Endothelial cell of umbilical vein (primary cell): ENCODE data around the gene TIMD4. TPM values are rescaled to one million over a fixed set of nuclear protein-coding genes. Genes with fewer than 3 reads are reported as not detected.
"Not testable (repeated sequence)": the region's sequence is repeated elsewhere in the genome, so short reads cannot be mapped to it uniquely, and the experiment has no call there.

ENCODE experiments used
- BruUV-seq: library from RNA; stranded (reverse); fragments of 400-500 nt; replicated peaks from 2 replicates; lab custom pipeline; 2021; lab: Mats Ljungman, UMichigan
- CTCF ChIA-PET: fragments of 300-600, 350-600 bp; sonication (Branson Sonifier 250); formaldehyde crosslinking; loops from one replicate; lab custom pipeline; 2021; ENCODE audit warnings: antibody characterized with exemption, inconsistent platforms; lab: Charles Lee
- POLR2A ChIA-PET: fragments of 300-600, 350-600 bp; sonication (Branson Sonifier 250); formaldehyde crosslinking; loops from one replicate; lab custom pipeline; 2021; ENCODE audit warnings: antibody characterized with exemption, inconsistent platforms; lab: Charles Lee
- DNase-seq: peaks from one replicate; pipeline ENCODE4 v3.0.0-alpha.2; 2011; ENCODE audit warnings: low read depth, low spot score
- FAIRE-seq: peaks from 2 replicates; lab custom pipeline; 2011; peaks lifted over from hg19 to GRCh38; lab: Jason Lieb, UNC
- H2AFZ ChIP-seq: 2 replicates; pipeline ENCODE4 v1.6.0; 2012; ENCODE audit warnings: low read depth, low read length, control low read depth, inconsistent platforms
- H3K27ac ChIP-seq: 2 replicates; pipeline ENCODE4 v1.5.1; 2011; ENCODE audit warnings: low read depth, mild to moderate bottlenecking, control low read depth, low read length, moderate library complexity; ENCODE audit not compliant: insufficient read depth
- H3K27me3 ChIP-seq, 2 experiments: 2 replicates each; pipeline versions ENCODE4 v1.6.0 to v1.6.1; 2011; ENCODE audit warnings: low read length in 2 of 2, mixed read lengths in 1 of 2; ENCODE audit not compliant: control insufficient read depth in 2 of 2, insufficient read depth in 2 of 2
- H3K36me3 ChIP-seq, 2 experiments: 2 replicates in 1 of 2; 3 replicates in 1 of 2; pipeline ENCODE4 v1.5.1; 2011; ENCODE audit warnings: low read length in 2 of 2, mild to moderate bottlenecking in 1 of 2, moderate library complexity in 1 of 2; ENCODE audit not compliant: control insufficient read depth in 2 of 2, insufficient read depth in 2 of 2; ENCODE audit errors: extremely low read depth in 1 of 2
- H3K4me1 ChIP-seq: 3 replicates; pipeline ENCODE4 v1.5.1; 2011; ENCODE audit warnings: mild to moderate bottlenecking, low read length; ENCODE audit not compliant: control insufficient read depth, insufficient read depth; ENCODE audit errors: extremely low read depth
- H3K4me2 ChIP-seq: 2 replicates; pipeline ENCODE4 v1.6.1; 2011; ENCODE audit warnings: low read length, control low read depth, mixed read lengths; ENCODE audit not compliant: insufficient read depth
- H3K4me3 ChIP-seq, 3 experiments: fragments of 200-600 bp in 1 of 3; sonication (generic), shearing (Covaris generic) in 1 of 3; replicated peaks in 1 of 3; 2 replicates each; pipeline ENCODE4 v1.5.1; 2011 to 2016; ENCODE audit warnings: control low read depth in 3 of 3, low read length in 3 of 3, mild to moderate bottlenecking in 2 of 3, inconsistent platforms in 1 of 3, low read depth in 1 of 3, moderate library complexity in 1 of 3; ENCODE audit not compliant: insufficient read depth in 1 of 3
- H3K79me2 ChIP-seq: 2 replicates; pipeline ENCODE4 v1.6.0; 2012; ENCODE audit warnings: low read length, inconsistent platforms; ENCODE audit not compliant: control insufficient read depth, insufficient read depth
- H3K9ac ChIP-seq: replicated peaks from 2 replicates; pipeline ENCODE3; 2011; ENCODE audit warnings: low read length, control low read depth; ENCODE audit not compliant: insufficient read depth; ENCODE audit errors: extremely low read depth
- H3K9me1 ChIP-seq: replicated peaks from 3 replicates; pipeline ENCODE4 v1.6.0; 2011; ENCODE audit warnings: mild to moderate bottlenecking, low read length; ENCODE audit not compliant: control insufficient read depth, insufficient read depth; ENCODE audit errors: extremely low read depth
- H3K9me3 ChIP-seq: replicated peaks from 2 replicates; pipeline ENCODE4 v1.5.1; 2012; ENCODE audit warnings: low read length, inconsistent platforms; ENCODE audit not compliant: control insufficient read depth, insufficient read depth
- H4K20me1 ChIP-seq: replicated peaks from 2 replicates; pipeline ENCODE3; 2011; ENCODE audit warnings: mild to moderate bottlenecking, low read length; ENCODE audit not compliant: control insufficient read depth, insufficient read depth; ENCODE audit errors: extremely low read depth
- EZH2 ChIP-seq: IDR thresholded peaks from 2 replicates; pipeline ENCODE4 v1.6.1; 2012; ENCODE audit warnings: borderline replicate concordance, low read depth, mild to moderate bottlenecking, moderate library complexity, low read length, inconsistent platforms; ENCODE audit not compliant: severe bottlenecking
- FOS ChIP-seq: IDR thresholded peaks from 2 replicates; pipeline ENCODE4 v1.6.1; 2011; ENCODE audit warnings: mild to moderate bottlenecking, low read length, moderate library complexity, borderline replicate concordance; ENCODE audit not compliant: insufficient read depth
- GATA2 ChIP-seq: IDR thresholded peaks from 2 replicates; pipeline ENCODE4 v1.7.0; 2011; ENCODE audit warnings: low read depth, mild to moderate bottlenecking, moderate library complexity, mixed read lengths, low read length; ENCODE audit not compliant: insufficient read length, insufficient read depth
- JUN ChIP-seq: IDR thresholded peaks from 2 replicates; pipeline ENCODE4 v1.6.1; 2011; ENCODE audit warnings: borderline replicate concordance, low read depth; ENCODE audit not compliant: insufficient read length, insufficient read depth
- MAX ChIP-seq: IDR thresholded peaks from 2 replicates; pipeline ENCODE4 v1.6.1; 2011; ENCODE audit not compliant: insufficient read depth, insufficient read length
- MYC ChIP-seq: IDR thresholded peaks from one replicate; pipeline ENCODE4 v1.6.1; 2011; ENCODE audit warnings: mild to moderate bottlenecking, low read depth, low read length
- POLR2A ChIP-seq: IDR thresholded peaks from 2 replicates; pipeline ENCODE4 v1.6.1; 2012; ENCODE audit warnings: low read depth, mild to moderate bottlenecking, control low read depth, low read length
- POLR2AphosphoS5 ChIP-seq: IDR thresholded peaks from 2 replicates; pipeline ENCODE4 v1.6.1; 2012; ENCODE audit warnings: low read depth, mild to moderate bottlenecking, control low read depth, low read length, moderate library complexity; ENCODE audit not compliant: insufficient read depth
- dilution Hi-C: fragments of 300-500 bp; cut with MboI; formaldehyde crosslinking; loops from one replicate; pipeline ENCODE4 v1.15.0; 2019; ENCODE audit warnings: low sequenced_read_pairs; ENCODE audit not compliant: extremely low pct_ligation_motif_present
- intact Hi-C: fragments of 100-400 bp; cut with micrococcal nuclease; formaldehyde crosslinking; loops from one replicate; pipeline ENCODE4 v1.10.0; 2022
- polyA plus RNA-seq, 4 experiments: library from polyadenylated mRNA; depleted of rRNA in 3 of 4; stranded (reverse) in 3 of 4; unstranded in 1 of 4; fragments of >200 nt; gene quantifications; 2 replicates each; pipeline versions ENCODE4 v1.2.1 to v1.2.3, GENCODE V29; 2011 to 2012; ENCODE audit warnings: missing spikeins in 1 of 4
- total RNA-seq: library from RNA; stranded (reverse); gene quantifications from 2 replicates; pipeline ENCODE4 v1.2.3, GENCODE V29; 2021

Gene TIMD4
- total and polyA plus RNA-seq, 2 donors (not counting 3 experiments of a cell fraction or from before 2014, with no cell fraction given): not detected

- no peaks in the 10 kb centered on the region for H4K20me1 ChIP-seq
- FAIRE-seq (no peak), DNase-seq (no peak)
- peaks cover 8% of the 10 kb centered on the region for H3K9me3 ChIP-seq
- dilution Hi-C loops: no loop called here
- TF ChIP-seq JUN (no peak), POLR2A (no peak), EZH2 (no peak), POLR2AphosphoS5 (no peak), FOS (no peak)
- H3K9ac ChIP-seq: no peak overlapping the region
- H2AFZ ChIP-seq: no peak overlapping the region
- no peaks in the 10 kb centered on the region for H3K36me3 ChIP-seq
- H3K9me1 ChIP-seq: no peaks in the 10 kb centered on the region
- BruUV-seq: no TSS peak
- H3K27ac ChIP-seq: no peak overlapping the region
- no peaks in the 10 kb centered on the region for H3K27me3 ChIP-seq
- H3K4me3 ChIP-seq: no peak overlapping the region
- CTCF ChIA-PET: no interaction called here
- POLR2A ChIA-PET: no interaction called here
- no peaks in the 10 kb centered on the region for H3K79me2 ChIP-seq
- no peak overlapping the region for H3K4me2 ChIP-seq
- H3K4me1 ChIP-seq: no peaks in the 10 kb centered on the region
- intact Hi-C loops: no loop called here
These were observed 33.6 kb downstream of the TIMD4 start for GRCh38 chr5:156929366-156929948.

GRCh38 chr5:156927545-156927944 lies 35.5 kb downstream of the TIMD4 start:
- Histone ChIP-seq H3K4me2 (no peak overlapping the region), H3K9ac (no peak overlapping the region), H3K4me3 (no peak overlapping the region), H3K79me2 (no peaks in the 10 kb centered on the region), H3K27ac (no peak overlapping the region), H3K9me1 (no peaks in the 10 kb centered on the region), H2AFZ (no peak overlapping the region), H4K20me1 (no peaks in the 10 kb centered on the region), H3K36me3 (no peaks in the 10 kb centered on the region), H3K4me1 (no peaks in the 10 kb centered on the region), H3K9me3 (peaks cover 8% of the 10 kb centered on the region), H3K27me3 (no peaks in the 10 kb centered on the region)
- BruUV-seq: no TSS peak
- intact Hi-C loops (no loop called here), dilution Hi-C loops (no loop called here)
- CTCF ChIA-PET: no interaction called here
- TF ChIP-seq GATA2 (no peak), MAX (no peak), MYC (no peak)
- no peak for FAIRE-seq
- POLR2A ChIA-PET: no interaction called here
- no peak for DNase-seq

GRCh38 chr5:156925767-156926166 lies 37.3 kb downstream of the TIMD4 start:
- H3K4me3 ChIP-seq, BruUV-seq, CTCF ChIA-PET, H3K79me2 ChIP-seq, H3K9me1 ChIP-seq, H3K36me3 ChIP-seq, DNase-seq, H3K27ac ChIP-seq, POLR2A ChIA-PET, H3K4me1 ChIP-seq, H3K27me3 ChIP-seq, H4K20me1 ChIP-seq, H3K4me2 ChIP-seq, H3K9me3 ChIP-seq, dilution Hi-C loops, H2AFZ ChIP-seq, FAIRE-seq, H3K9ac ChIP-seq, intact Hi-C loops: not testable (repeated sequence)
